Measurements from ENCODE around the gene RIMOC1. TPM values are rescaled to one million over a fixed set of nuclear protein-coding genes. Genes with fewer than 3 reads are reported as not detected.
"Not testable (repeated sequence)": the region's sequence is repeated elsewhere in the genome, so short reads cannot be mapped to it uniquely, and the experiment has no call there.

The RIMOC1 gene
- total RNA-seq, 2 donors from 2014 or later: 8.8 to 9.9 TPM

- Histone ChIP-seq H3K9me3 (no peaks in the 10 kb centered on the region), H3K36me3 (replicated peaks in 1 of 2; ENCODE audit: insufficient read depth in 1 of 2, low read depth in 2 of 2) (no peaks in the 10 kb centered on the region), H3K27me3 (no peaks in the 10 kb centered on the region), H3K27ac (no peak overlapping the region), H3K4me3 (no peak overlapping the region), H3K4me1 (peaks cover 19% of the 10 kb centered on the region)
- ATAC-seq (no peak), DNase-seq (no peak)
- no peak for TF ChIP-seq CTCF (IDR thresholded peaks at IDR 0.05)
- TF ChIP-seq POLR2A (IDR thresholded peaks at IDR 0.05): no peak
- intact Hi-C loops (cut with DNase I): no loop called here
Measured at GRCh38 chr5:41929035-41929434, 24.9 kb downstream of the RIMOC1 start.

- intact Hi-C loops (cut with DNase I): no loop called here
Measured at GRCh38 chr5:41932770-41933169, 28.6 kb downstream of the RIMOC1 start.

DNA sequence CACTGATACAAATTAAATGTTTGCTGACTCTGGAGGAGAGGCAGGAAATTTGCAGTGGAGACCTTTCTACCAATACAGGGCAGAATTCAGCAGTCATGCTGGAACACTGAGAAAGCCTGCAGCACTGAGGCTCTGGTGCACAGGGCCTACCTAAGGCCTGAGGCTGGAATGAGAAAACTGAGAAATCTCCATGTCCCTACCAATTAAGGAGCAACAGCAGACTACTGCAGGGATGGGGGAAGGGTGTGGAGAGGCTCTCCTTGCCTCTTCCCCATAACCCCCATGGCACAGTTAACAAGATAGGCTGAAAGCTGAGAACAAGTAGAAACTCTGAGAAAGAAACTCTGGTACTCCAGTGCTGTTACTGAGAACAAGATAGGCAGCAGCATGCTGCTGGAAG lies 31.4 kb downstream of the RIMOC1 start:
- no peak for DNase-seq
- Histone ChIP-seq H3K36me3 (replicated peaks in 1 of 2; ENCODE audit: insufficient read depth in 1 of 2, low read depth in 2 of 2) (peaks cover 0 to 14% of the 10 kb centered on the region in 2 donors), H3K4me3 (no peak overlapping the region), H3K27me3 (no peaks in the 10 kb centered on the region), H3K4me1 (no peaks in the 10 kb centered on the region), H3K27ac (no peak overlapping the region), H3K9me3 (no peaks in the 10 kb centered on the region)
- no peak for TF ChIP-seq CTCF (IDR thresholded peaks at IDR 0.05)
- no peak for TF ChIP-seq POLR2A (IDR thresholded peaks at IDR 0.05)
- no peak for ATAC-seq
- intact Hi-C loops (cut with DNase I): no loop called here

More at GRCh38 chr5:41932770-41933169, 28.6 kb downstream of the RIMOC1 start:
- no peaks in the 10 kb centered on the region for H3K27me3 ChIP-seq
- H3K9me3 ChIP-seq: no peaks in the 10 kb centered on the region
- H3K4me1 ChIP-seq: no peaks in the 10 kb centered on the region
- DNase-seq (no peak), ATAC-seq (no peak)
- WGBS, 2 donors: 92 to 93% methylated on average over 2 of the region's 2 CpGs
- peaks cover 0 to 12% of the 10 kb centered on the region in 2 donors for H3K36me3 ChIP-seq (replicated peaks in 1 of 2; ENCODE audit: insufficient read depth in 1 of 2, low read depth in 2 of 2)
- no peak overlapping the region for H3K27ac ChIP-seq
- TF ChIP-seq POLR2A (IDR thresholded peaks at IDR 0.05) (no peak), CTCF (IDR thresholded peaks at IDR 0.05) (no peak)
- no peak overlapping the region for H3K4me3 ChIP-seq

DNA sequence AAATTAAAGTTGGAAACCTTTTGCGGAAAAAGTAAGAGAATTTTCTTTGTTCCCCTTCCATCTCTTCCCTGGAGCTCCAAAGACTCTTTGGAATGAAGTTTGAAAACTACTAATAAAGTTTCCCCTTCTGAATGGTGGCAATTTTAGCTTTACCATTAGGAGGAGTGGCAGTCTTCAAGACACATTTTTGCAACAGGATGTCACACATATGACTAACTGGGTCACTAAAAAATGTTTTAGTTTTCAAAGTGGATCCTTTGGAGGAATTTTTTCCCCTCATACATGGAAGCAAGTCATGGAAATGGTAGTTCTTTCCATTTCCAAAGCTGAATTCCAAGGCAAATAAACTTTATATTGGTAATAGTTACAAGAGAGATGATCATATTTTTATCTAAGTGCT lies 36.5 kb downstream of the RIMOC1 start:
- H3K27me3 ChIP-seq: no peaks in the 10 kb centered on the region
- TF ChIP-seq POLR2A (IDR thresholded peaks at IDR 0.05) (no peak), CTCF (IDR thresholded peaks at IDR 0.05) (no peak)
- WGBS, 2 donors: 93 to 100% methylated on average over 1 of the region's 1 CpG
- intact Hi-C loops (cut with DNase I): no loop called here
- no peak for ATAC-seq
- H3K27ac ChIP-seq: no peak overlapping the region
- DNase-seq: no peak
- H3K4me1 ChIP-seq: no peaks in the 10 kb centered on the region
- H3K36me3 ChIP-seq (replicated peaks in 1 of 2; ENCODE audit: insufficient read depth in 1 of 2, low read depth in 2 of 2): peaks cover 0 to 7% of the 10 kb centered on the region in 2 donors
- H3K9me3 ChIP-seq: no peaks in the 10 kb centered on the region
- no peak overlapping the region for H3K4me3 ChIP-seq

DNA sequence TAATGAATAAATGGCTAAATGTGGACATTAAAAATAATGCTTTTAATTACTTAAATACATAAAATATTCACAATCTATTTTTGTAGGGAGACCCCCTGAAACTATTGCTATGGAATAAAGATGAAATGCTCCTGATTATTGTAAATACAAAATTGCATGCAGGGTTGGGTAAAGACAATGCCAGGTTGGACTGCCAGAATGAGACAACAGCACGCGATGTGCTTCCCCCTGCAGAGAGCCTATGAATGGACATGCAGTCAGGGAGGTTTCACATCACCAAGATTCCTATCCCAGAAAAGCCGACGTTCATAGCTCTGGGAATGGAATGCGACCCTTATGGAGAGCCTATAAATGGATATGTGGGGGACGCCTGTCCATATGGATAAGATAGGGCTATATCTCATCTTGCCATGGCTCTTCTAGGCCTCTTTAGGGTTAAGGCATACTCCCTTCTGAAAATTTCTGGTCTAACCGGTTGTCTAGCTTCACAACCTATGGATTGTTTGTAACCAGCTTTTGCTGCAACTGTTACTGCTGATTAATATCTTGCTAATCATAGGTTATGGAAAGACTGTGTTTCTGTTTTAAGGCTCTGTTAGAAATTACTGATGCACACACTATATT lies 41.3 kb downstream of the RIMOC1 start:
- WGBS, 2 donors: 82 to 83% methylated on average over 7 of the region's 7 CpGs
- H3K27me3 ChIP-seq; H3K4me3 ChIP-seq; H3K36me3 ChIP-seq (replicated peaks in 1 of 2; ENCODE audit: insufficient read depth in 1 of 2, low read depth in 2 of 2); H3K4me1 ChIP-seq; H3K9me3 ChIP-seq; ATAC-seq; intact Hi-C loops (cut with DNase I); DNase-seq; H3K27ac ChIP-seq: not testable (repeated sequence)

Data from body of pancreas (tissue), 4 donors.